IPS-15b (cell line): ENCODE measurements around the gene RPF1.
"Not testable (repeated sequence)": the region's sequence is repeated elsewhere in the genome, so short reads cannot be mapped to it uniquely, and the experiment has no call there.

Experiments
- H3K27me3 ChIP-seq: one replicate; pipeline ENCODE4 v1.6.1; 2013; ENCODE audit warnings: low read length; ENCODE audit not compliant: control insufficient read depth, insufficient read depth
- H3K36me3 ChIP-seq: one replicate; pipeline ENCODE4 v1.6.1; 2013; ENCODE audit warnings: low read length; ENCODE audit not compliant: control insufficient read depth, insufficient read depth
- H3K4me1 ChIP-seq: one replicate; pipeline ENCODE4 v1.6.1; 2013; ENCODE audit warnings: mild to moderate bottlenecking, low read length; ENCODE audit not compliant: control insufficient read depth, insufficient read depth
- H3K4me3 ChIP-seq: one replicate; pipeline ENCODE4 v1.5.1; 2013; ENCODE audit warnings: low read depth, low read length
- H3K9ac ChIP-seq: one replicate; pipeline ENCODE4 v1.6.1; 2013; ENCODE audit warnings: low read depth, mild to moderate bottlenecking, low read length
- H3K9me3 ChIP-seq: one replicate; pipeline ENCODE4 v1.6.1; 2013; ENCODE audit warnings: mild to moderate bottlenecking, low read length; ENCODE audit not compliant: control insufficient read depth, insufficient read depth

The RPF1 gene

DNA sequence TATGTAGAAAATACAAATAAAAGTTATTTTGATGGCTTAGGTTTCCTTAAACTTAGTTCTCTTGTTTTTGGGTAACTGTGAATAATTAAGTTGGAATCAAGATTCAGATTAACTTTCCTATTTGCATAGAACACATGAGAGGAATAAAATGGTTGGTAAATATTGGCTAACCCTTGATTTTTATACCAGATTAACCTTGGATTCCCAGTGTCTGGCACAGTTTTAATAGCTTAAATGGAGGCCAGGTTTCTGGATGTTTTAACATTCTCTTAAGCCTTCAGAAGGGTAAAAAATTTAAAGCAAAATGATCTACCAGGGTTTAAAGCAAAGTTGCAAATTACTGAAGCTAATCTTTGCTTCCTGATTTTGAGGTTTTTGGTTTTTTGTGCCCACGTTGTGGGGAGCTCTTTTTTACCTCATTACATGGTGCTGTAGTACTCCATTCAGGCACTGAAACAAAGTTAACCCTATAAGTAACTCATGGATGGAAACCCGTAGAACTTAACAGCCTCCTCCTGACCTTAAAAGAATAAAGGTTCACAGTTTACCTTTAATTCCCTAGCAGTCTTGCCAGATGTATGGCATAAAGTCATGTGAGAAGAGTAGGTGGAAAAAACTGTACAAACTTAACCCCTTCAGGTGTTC, 18.7 kb downstream of the RPF1 start:
- Histone ChIP-seq H3K27me3 (no peaks in the 10 kb centered on the region), H3K9ac (no peak overlapping the region), H3K9me3 (no peaks in the 10 kb centered on the region), H3K36me3 (no peaks in the 10 kb centered on the region), H3K4me3 (no peak overlapping the region), H3K4me1 (peaks cover 8% of the 10 kb centered on the region)

DNA sequence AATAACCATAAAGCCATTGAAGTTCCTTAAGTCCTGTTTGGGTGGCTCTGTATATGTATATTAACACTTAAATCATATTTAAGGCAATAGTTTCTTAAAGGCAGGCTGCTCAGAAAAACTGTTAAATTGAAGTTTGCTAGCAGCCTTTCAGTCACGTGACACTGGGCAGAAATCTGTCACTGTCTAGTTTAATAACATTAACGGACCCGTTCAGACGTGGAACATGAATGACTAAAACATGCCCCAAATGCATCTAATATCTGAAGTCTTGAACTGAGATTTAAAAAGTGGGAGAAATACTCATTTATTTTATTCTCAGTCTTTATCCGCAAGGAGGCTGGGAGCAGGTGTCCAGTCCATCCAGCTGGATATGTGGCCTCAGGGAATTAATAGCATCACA, 23.9 kb downstream of the RPF1 start:
- Histone ChIP-seq H3K9me3 (no peaks in the 10 kb centered on the region), H3K4me3 (no peak overlapping the region), H3K36me3 (peaks cover 4% of the 10 kb centered on the region), H3K9ac (no peak overlapping the region), H3K27me3 (peaks cover 9% of the 10 kb centered on the region), H3K4me1 (peaks cover 13% of the 10 kb centered on the region)

DNA sequence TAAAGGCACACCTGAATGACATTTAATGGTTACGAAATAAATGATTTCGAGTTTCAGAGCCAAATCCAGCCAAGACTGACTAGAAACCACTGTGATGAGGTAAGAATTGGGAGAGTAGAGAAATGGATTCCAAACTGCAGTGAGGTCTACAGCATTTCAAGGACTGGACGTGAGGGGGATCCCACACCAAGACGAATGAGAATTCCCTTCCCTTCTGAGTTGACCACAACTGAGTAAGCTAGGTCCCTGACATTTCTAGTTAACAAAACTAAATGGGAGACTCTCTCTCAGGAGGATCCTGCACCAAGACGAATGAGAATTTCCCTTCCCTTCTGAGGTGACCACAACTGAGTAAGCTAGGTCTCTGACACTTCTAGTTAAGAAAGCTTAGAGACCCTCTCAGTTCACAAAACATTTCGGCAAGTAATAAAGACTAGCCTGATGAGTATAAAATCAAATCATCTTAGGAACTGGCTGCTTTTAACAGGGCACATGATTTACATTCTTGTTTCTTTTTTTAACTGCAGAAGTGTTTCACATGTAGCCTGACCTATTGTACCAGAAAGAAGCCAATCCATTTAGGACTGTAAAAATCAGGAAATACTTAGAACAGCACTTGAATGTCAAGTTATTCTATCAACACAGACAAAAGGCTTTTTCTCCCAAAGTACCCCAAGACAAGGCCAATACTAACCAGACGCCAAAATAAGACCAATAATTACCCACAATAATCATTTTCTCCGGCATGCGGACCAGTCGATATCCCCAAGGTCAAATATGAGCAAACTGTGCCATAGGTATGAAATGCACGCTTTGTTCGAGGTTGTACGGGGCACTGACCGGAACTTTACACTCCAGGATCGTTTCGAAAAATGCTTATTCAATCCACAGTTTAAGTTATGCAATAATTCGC, 25.8 kb downstream of the RPF1 start:
- Histone ChIP-seq H3K4me1 (peaks cover 13% of the 10 kb centered on the region), H3K9ac (peak overlapping the region; percentile 38), H3K9me3 (no peaks in the 10 kb centered on the region), H3K36me3 (peaks cover 4% of the 10 kb centered on the region), H3K4me3 (peak overlapping the region; percentile 62), H3K27me3 (peaks cover 9% of the 10 kb centered on the region)

GRCh38 chr1:84505493-84506001, 26.5 kb downstream of the RPF1 start:
- Histone ChIP-seq H3K4me3 (peak overlapping the region; percentile 62), H3K27me3 (peaks cover 9% of the 10 kb centered on the region), H3K4me1 (peaks cover 11% of the 10 kb centered on the region), H3K9me3 (no peaks in the 10 kb centered on the region), H3K36me3 (peaks cover 4% of the 10 kb centered on the region), H3K9ac (peak overlapping the region; percentile 38)

DNA sequence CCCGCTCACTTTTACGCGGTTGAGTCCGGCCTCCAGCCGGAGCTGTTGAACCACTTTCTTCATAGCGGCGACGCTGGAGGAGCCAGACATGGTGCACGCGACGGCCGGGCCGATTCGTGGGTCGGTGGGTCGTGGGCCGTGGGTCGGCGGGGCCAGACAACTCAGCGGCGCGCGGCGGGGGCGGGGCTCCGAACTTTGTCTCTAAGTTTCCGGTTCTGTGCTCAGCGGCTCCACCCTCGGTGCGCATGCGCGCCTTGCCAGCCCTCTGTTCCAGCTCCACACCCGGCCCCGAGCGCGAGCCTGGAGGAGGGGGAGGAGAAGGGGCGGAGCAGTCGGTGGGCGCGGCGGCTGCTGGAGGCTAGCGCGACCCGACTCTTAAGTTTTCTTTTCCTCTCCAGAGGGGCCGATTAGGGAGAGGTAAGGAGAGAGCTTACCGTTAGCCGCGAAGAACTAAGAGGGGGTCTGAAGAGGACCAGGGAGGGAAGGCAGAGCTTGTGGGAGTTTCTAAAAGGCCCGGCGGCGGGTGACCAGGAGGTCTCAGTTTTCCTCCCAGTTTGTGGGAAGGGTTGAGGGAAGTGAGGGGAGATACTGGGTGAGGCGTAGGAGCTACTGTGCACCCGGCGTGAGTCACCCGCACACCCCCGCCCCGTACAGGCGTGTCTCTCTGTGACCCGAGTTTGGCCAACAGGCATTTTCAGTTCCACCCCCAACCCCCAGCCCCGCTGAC, 27.1 kb downstream of the RPF1 start, which contains the start of the genes GNG5 and SPATA1:
GNG5 (minus strand) TSS at position 580 of the 727 bp plus-strand sequence; CDS start at position 90, 490 bp downstream.
SPATA1 (plus strand) TSS at position 385 of the 727 bp plus-strand sequence. CDS start 9,974 bp downstream, outside the sequence.
- Histone ChIP-seq H3K9me3 (no peaks in the 10 kb centered on the region), H3K27me3 (peaks cover 9% of the 10 kb centered on the region), H3K36me3 (peaks cover 4% of the 10 kb centered on the region), H3K4me1 (peaks cover 9% of the 10 kb centered on the region), H3K4me3 (peak within 1 kb of the TSS; percentile 62), H3K9ac (peak within 1 kb of the TSS; percentile 70)

GRCh38 chr1:84506729-84507453, 27.8 kb downstream of the RPF1 start:
- no peak overlapping the region for H3K9ac ChIP-seq
- H3K4me1 ChIP-seq, result peaks cover 5% of the 10 kb centered on the region
- peaks cover 9% of the 10 kb centered on the region for H3K27me3 ChIP-seq
- H3K9me3 ChIP-seq, result no peaks in the 10 kb centered on the region
- H3K4me3 ChIP-seq, result peak overlapping the region; percentile 62
- peaks cover 4% of the 10 kb centered on the region for H3K36me3 ChIP-seq

DNA sequence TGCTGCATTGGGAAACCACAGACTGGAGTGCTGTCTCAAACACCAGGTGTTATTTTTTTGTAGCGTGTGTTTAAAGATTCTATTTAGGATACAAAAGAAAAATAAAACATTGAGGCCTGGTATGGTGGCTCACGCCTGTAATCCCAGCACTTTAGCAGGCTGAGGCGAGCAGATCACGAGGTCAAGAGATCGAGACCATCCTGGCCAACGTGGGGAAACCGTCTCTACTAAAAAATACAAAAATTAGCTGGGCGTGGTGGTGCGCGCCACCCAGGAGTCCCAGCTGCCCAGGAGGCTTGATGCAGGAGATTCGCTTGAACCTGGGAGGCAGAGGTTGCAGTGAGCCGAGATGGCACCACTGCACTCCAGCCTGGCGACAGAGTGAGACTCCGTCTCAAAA, 28.8 kb downstream of the RPF1 start:
- not testable (repeated sequence) for H3K4me3 ChIP-seq, H3K9me3 ChIP-seq, H3K36me3 ChIP-seq, H3K9ac ChIP-seq, H3K27me3 ChIP-seq, H3K4me1 ChIP-seq

- Histone ChIP-seq H3K27me3 (peaks cover 9% of the 10 kb centered on the region), H3K9ac (no peak overlapping the region), H3K4me3 (no peak overlapping the region), H3K9me3 (no peaks in the 10 kb centered on the region), H3K36me3 (peaks cover 4% of the 10 kb centered on the region), H3K4me1 (peaks cover 5% of the 10 kb centered on the region)
Observed at GRCh38 chr1:84508510-84508909, 29.4 kb downstream of the RPF1 start.

DNA sequence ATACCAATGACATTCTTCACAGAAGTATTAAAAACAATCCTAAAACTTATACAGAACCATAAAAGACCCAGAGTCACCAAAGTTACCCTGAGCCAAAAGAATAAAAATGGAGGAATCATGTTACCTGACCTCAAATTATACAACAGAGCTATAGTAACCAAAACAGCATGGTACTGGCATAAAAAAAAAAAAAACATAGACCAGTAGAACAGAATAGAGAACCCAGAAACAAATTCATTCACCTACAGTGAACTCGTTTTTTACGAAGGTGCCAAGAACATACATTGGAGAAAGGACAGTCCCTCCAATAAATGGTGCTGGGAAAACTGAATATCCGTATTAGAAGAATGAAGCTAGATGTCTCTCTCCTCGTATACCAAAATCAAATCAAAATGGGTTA, 30.0 kb downstream of the RPF1 start:
- Histone ChIP-seq H3K36me3 (peaks cover 4% of the 10 kb centered on the region), H3K4me3 (no peak overlapping the region), H3K9ac (no peak overlapping the region), H3K9me3 (no peaks in the 10 kb centered on the region), H3K4me1 (peaks cover 3% of the 10 kb centered on the region), H3K27me3 (peaks cover 8% of the 10 kb centered on the region)

GRCh38 chr1:84510165-84510564, 31.1 kb downstream of the RPF1 start:
- no peak overlapping the region for H3K9ac ChIP-seq
- no peak overlapping the region for H3K4me3 ChIP-seq
- H3K9me3 ChIP-seq, result no peaks in the 10 kb centered on the region
- H3K27me3 ChIP-seq, result no peaks in the 10 kb centered on the region
- peaks cover 4% of the 10 kb centered on the region for H3K36me3 ChIP-seq
- peaks cover 3% of the 10 kb centered on the region for H3K4me1 ChIP-seq

DNA sequence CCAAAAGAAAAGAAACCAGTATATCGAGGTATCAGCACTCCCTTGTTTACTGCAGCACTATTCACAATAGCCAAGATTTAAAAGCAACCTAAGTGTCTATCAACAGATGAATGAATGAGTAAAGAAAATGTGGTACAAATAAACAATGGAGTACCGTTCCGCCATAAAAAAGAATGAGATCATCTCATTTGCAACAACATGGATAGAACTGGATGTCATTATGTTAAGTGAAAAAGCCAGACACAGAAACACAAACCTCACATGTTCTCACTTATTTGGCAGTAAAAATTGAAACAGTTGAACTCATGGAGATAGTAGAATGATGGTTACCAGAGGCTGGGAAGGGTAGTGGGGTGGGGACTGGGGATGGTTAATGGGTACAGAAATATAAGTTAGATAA, 31.6 kb downstream of the RPF1 start:
- Histone ChIP-seq H3K36me3 (peaks cover 2% of the 10 kb centered on the region), H3K4me3 (no peak overlapping the region), H3K4me1 (peaks cover 3% of the 10 kb centered on the region), H3K27me3 (no peaks in the 10 kb centered on the region), H3K9me3 (no peaks in the 10 kb centered on the region), H3K9ac (no peak overlapping the region)
